Left forelimb (tissue), 1 donor: ENCODE measurements around the gene ATG4B.

Experiments
- DNase-seq: peaks from one replicate; pipeline ENCODE4 v3.0.0-alpha.2; 2018; ENCODE audit warnings: low spot score

ATG4B gene

DNA sequence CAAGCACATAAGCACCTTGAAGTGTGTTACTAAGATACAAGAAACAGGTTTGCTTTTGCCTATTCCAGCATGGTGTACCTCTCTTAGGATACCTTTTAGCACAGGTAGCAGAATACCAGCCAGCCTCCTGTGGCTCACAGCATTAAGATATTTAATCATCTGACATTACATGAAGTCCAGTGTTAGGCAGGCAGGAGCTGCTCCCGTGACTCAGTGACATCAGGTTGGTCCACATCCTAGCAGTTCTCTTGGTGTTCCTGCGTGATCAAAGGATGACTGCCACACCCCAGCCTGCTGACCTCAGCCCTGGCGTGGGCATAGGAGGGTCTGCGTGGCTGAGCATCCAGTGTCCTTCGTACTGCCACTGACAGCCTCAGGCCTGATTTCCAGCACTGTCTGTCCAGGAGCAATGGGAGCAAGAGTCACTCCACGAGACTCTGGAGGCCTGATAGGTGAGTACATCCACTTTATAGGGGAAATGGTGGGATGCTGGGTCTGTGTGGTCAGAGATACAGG lies 52.8 kb downstream of the ATG4B start:
- DNase-seq: no peak

DNA sequence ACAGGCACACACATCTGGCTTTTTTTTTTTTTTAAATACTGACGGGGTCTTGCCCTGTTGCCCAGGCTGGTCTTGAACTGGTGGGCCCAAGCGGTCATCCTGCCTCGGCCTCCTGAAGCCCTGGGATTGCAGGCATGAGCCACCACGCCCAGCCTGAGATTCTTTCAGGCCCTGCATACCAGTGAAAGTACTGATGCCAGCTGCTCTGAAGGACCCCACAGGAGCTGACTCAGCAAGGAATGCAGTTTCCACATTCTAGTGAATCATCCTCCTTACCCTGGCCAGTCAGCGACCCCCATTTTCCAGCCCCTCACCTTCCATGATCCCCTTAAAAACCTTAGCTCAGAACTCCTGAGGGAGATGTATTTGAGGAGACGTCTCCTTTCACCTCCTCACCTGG lies 55.0 kb downstream of the ATG4B start:
- DNase-seq: no peak

DNA sequence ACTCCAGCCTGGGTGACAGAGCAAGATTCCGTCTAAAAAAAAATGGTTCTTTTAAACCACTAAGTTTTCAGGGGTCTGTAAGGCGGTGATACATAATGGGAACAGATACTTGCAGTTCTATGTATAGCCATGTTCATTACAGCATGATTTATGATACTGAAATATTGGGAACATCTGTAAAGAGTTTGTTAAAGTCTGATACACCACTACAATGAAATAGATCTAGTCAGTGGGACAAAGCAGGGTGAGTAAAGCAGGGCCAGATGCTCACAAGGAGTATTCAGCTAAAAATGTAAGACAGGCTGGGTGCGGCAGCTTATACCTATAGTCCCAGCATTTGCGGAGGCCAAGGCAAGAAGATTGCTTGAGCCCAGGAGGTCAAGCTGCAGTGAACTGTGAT lies 58.2 kb downstream of the ATG4B start:
- no peak for DNase-seq

DNA sequence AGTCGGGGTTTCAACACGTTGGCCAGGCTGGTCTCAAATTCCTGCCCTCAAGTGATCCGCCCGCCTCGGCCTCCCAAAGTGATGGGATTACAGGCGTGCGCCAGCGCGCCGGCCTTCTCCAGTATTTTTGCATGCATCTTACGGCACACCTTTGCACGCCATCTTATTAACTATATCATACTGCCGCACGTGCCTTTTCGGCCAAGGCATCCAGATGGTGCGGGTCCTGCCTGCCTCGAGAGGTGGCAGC lies 63.6 kb downstream of the ATG4B start:
- DNase-seq: no peak

DNA sequence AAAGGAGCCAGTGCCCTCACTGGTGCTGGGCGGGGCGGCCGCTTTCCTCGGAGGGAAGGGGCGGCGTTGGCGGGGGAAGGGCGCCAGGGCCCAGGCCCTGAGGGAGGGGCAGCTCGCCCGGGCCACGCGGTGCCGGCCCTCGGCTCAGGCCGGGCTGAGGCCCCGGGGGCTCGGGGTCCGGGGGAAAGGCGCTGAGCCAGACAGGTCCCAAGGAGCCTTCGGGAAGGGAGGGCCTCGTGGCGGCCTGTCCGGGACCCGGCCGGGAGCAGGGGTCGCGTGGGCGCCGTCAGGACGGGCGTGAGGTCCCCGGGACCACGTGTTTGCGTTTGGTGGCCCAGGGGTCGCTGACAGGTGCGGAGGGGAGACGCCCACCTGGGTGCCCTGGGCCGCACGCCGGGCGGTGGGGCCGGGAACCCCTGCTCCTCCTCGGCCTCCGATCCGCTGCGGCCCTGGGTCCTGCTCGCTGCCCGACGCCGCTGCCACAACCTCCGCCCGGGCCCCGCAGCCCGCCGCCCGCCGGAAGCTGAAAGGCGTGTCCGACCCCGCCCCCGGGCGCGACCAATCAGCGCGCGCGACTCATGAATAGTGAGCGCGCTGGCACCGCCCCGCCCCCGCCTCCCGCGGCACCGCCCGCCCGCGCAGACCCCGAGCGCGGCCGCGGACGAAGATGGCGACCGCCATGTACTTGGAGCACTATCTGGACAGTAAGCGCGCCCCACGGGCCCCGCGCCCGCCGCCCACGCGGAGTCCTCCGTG lies 64.1 kb downstream of the ATG4B start, which contains the start of gene ING5:
TSS of gene ING5 (plus strand) at position 641 of the 756 bp plus-strand sequence. CDS start at position 668, 27 bp downstream.
- DNase-seq: peak; percentile 96

DNA sequence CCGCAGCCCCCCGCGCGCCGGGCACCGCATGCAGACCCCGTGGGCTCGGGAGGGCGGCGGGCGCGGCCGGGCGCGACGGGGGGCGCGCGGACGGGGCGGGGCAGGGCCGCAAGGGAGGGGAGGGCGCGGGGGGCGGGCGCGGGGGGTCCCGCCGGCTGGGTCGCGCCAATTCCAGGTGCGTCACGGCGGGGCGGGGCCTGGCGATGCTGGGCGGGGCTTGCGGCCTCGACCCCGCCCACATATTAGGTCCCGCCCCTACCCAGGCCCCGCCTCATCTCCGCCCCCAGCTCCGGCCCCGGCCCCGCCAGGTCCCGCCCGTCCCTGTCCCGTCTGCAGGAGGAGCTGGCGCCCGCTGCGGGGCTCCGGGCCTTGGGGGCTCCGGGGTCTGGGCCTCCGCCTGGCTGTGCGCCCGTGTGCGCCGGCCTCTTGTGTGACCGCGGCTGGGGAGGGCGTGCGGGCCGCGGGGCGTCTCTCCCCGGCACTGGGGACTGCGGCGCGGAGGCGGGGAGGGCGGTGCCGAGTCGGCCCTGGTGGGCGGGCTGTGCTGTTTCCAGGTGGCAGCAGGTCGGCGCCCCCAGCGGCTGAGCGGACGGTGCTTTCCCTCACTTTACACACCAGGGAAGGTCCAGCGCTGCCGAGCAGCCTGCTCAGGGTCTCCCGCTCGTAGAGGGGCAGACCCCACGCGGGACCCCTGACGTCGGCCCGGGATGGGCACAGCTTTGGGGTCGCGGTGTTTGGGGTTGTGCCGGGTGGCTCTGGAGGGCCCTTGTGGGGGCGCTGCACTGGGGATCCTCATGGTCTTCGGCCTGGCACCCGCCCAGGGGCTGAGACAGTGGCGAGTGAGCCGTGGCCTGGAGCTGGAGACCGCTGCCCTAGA lies 64.9 kb downstream of the ATG4B start:
- DNase-seq: peak; percentile 93

DNA sequence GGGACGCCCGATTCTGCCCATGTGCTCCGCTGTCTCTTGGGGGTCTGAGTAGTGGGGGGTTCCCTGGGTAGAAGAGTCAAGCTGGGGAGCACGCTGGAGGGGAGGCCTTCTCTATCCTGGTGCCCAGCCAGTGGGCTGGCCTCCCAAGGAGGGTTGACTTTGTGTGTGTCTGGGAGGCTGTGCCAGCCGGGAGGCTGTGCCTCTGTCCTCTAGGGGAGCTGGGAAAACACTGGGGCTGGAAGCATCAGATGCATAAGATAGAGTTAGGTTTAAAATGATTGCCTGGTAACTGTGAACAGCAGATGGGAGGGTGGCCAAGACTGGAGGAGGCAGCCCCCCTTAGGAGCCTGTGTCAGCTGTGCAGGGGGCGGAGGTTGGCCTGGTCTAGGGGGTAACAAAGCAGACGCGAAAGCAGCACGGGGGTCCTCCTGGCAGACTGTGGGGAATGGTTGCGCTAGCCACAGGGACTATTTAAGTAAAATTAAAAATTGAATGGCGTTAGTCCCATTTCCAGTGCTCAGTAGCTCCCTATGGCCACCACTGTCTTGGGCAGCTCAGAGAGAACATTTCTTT lies 65.6 kb downstream of the ATG4B start:
- DNase-seq: no peak

DNA sequence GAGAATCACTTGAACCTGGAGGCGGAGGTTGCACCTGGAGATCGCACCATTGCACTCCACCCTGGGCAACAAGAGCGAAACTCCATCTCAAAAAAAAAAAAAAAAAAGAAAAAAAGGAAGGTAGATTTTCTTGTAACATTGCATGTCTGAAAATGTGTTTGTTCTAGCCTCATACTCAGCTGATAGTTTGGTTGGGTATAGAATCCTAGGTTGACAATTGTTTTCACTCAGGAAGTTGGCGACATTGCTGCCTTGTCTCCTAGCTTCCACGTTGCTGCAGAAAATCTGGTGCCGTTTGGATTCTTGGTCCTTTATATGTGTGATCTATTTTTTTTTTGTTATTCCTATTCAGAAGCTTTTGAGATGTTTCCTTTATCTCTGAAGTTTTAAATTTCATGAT lies 69.0 kb downstream of the ATG4B start:
- no peak for DNase-seq

DNA sequence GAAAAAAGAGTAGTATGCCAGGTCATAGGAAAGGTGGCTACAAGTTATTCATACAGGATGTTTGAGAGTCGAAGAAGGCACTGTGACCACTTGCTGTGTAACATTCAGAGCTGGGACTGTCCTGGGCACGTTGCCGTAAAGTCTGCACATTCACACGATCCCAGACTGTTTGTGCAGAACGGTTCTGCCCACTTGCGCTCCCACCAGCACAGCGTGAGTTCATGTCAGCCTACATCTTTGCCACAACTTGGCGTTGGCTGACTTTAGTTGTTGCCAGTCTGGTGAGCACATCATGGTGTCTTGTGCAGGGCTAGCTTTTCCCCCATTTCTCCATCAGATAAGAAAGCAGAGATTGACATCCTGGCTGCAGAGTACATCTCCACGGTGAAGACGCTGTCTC lies 71.4 kb downstream of the ATG4B start:
- DNase-seq: no peak

DNA sequence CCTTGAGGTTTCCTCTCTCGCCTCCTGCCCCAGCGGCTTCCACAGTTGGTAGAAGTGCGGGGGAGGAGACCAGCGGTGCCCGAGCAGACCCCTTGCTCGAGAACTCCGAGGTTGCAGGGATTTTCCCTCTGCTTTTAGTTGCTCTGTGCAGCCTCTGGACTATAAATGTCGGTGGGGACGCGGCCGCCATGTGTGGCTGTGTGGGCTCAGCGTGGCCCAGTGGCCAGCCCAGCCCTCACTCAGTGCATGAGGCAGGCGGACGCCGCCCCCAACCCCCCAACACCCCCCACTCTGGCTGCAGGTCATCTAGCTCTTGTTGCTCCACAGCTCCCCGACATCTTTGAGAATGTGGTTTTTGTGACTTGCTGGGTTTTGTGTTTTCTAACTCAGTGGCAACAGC lies 81.6 kb downstream of the ATG4B start:
- no peak for DNase-seq

DNA sequence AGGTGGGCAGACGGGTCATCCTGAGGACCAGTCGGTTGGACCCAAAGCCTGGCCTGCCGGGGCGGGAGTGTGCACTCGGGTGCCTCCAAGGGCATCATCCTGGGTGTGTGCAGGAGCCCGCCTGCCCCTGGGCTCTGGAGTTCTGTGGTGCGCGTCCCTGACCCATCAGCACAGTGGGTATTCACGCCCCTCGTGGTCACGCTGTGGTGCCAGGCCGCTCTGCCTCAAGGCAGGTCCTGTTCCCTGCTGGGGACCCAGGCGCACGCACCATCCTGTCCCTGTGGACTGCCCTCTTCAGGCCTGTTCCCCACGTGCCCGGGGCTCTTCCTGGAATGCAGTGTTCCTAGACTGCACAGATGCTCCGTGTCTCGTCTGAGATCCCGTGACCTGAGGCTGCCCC lies 82.6 kb downstream of the ATG4B start:
- no peak for DNase-seq

DNA sequence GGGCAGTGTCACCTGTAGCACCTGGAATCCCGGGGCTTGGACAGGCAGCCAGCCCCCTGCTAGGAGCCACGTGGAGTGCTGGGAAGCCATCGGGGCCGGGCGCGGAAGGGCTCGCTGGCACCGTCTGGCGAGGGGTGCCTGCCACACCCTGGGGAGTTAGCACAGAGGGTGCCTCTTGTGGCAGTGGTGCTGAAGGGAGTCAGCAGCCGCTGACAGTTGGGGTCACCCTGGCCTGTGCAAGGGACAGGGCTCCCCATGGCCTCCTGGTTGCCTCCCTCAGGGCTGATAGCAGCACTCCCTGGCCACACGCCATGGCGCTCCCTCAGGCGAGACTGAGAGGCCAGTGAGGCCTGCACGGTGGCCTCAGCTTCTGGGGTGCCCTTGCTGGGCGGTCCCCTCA lies 83.1 kb downstream of the ATG4B start:
- no peak for DNase-seq

DNA sequence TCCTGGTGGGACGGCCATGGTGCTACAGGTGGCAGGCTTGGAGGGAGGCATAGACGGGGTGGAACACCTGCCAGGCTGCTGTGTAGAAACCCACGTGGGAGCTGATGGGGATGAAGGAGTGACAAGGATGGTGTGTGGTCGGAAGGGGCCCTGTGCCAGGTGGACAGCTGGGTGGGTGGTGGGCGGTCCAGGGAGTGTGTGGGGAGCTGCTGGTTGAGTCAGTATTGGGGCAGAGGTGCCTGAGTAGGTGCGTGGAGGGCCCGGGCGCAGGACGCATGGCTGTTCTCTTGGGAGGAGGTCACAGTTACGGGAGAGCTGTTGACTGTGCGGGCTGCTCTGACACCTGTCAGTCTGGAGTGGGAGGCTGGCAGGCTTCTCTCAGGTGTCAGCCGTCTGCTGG lies 84.4 kb downstream of the ATG4B start:
- DNase-seq: no peak

DNA sequence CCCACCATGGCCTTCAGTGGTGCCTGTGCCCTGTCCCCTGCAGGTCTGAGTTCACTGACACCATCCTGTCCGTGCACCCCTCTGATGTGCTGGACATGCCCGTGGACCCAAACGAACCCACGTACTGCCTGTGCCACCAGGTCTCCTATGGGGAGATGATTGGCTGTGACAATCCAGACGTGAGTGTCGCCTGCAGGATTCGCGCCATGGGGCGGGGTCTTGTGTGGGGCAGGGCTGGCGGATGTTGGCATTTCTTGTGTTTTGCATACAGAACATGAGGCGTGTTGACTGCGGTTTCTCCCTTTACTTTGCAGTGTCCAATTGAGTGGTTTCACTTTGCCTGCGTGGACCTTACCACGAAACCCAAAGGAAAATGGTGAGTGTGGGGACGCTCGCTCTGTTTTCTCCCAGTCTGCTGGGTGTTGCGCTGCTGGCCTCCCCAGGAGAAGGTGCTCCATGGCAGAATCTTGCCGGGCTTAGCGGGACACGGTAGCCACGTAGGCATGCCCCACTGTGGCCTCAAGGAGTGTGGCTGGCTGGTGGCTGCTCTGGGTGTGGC lies 85.5 kb downstream of the ATG4B start:
- DNase-seq: no peak
